ENCODE measurements around the gene RAB17.

DNA sequence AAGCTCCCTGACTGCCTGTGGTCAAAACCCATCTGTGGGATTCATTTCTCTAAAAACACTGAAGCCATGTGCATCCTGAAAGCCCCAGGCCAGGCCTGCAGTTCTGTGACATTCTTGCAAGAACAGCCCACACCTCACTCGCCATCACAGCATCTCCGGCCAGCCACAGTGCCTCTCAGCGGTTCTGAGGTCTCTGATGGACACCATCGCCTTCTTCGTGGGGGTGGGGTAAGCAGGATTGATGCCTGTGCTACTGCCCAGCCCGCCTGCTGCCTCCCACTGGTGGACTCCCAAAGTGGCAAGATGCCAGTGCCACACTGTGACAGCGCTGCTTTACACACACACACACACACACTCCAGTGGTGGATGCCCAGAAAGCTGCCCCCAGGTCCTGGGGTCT, 29.3 kb downstream of the RAB17 start:
- TF ChIP-seq POLR2A (IDR thresholded peaks at IDR 0.05) (no peak), CTCF (IDR thresholded peaks at IDR 0.05) (no peak)

All from uterus (tissue), 2 donors.